Neural cell (in vitro differentiated cells): ENCODE data around the gene PTPRG. TPM values are rescaled to one million over a fixed set of nuclear protein-coding genes. Genes with fewer than 3 reads are reported as not detected.

ENCODE experiments used
- H2AFZ ChIP-seq: fragments of 200-600, 300-800 bp; sonication (generic), shearing (Covaris generic); 2 replicates; pipeline ENCODE4 v1.6.0; 2014; ENCODE audit warnings: low read depth, mild to moderate bottlenecking, antibody characterized with exemption, low read length, moderate library complexity
- H3F3A ChIP-seq: fragments of 200-600 bp; shearing (Covaris generic); 2 replicates; pipeline ENCODE4 v1.6.1; 2016; ENCODE audit warnings: mild to moderate bottlenecking, moderate library complexity, mixed read lengths, antibody characterized with exemption, low read length; ENCODE audit not compliant: insufficient read depth, poor library complexity, severe bottlenecking
- H3K27ac ChIP-seq: fragments of 200-600, 300-800 bp; sonication (generic), shearing (Covaris generic); 2 replicates; pipeline ENCODE4 v1.5.1; 2014; ENCODE audit warnings: mild to moderate bottlenecking, low read length, moderate library complexity
- H3K27me3 ChIP-seq: fragments of 300-800, 200-600 bp; sonication (generic), shearing (Covaris generic); 2 replicates; pipeline ENCODE4 v1.6.0; 2014; ENCODE audit warnings: mild to moderate bottlenecking, low read depth, low read length, moderate library complexity; ENCODE audit not compliant: insufficient read depth
- H3K36me3 ChIP-seq: fragments of 300-800, 200-600 bp; sonication (generic), shearing (Covaris generic); 2 replicates; pipeline ENCODE4 v1.5.1; 2014; ENCODE audit warnings: mild to moderate bottlenecking, antibody characterized with exemption, low read length, moderate library complexity; ENCODE audit not compliant: insufficient read depth
- H3K4me2 ChIP-seq: fragments of 300-800, 200-600 bp; sonication (generic), shearing (Covaris generic); 2 replicates; pipeline ENCODE4 v1.6.0; 2014; ENCODE audit warnings: mild to moderate bottlenecking, low read length
- H3K4me3 ChIP-seq: fragments of 300-800, 200-600 bp; sonication (generic), shearing (Covaris generic); 2 replicates; pipeline ENCODE4 v1.5.1; 2014; ENCODE audit warnings: mild to moderate bottlenecking, low read length, moderate library complexity
- H3K79me2 ChIP-seq: fragments of 200-600 bp; shearing (Covaris generic); replicated peaks from 2 replicates; pipeline ENCODE4 v1.6.0; 2014; ENCODE audit warnings: mild to moderate bottlenecking, low read length, moderate library complexity; ENCODE audit not compliant: insufficient read depth
- H3K9ac ChIP-seq: fragments of 300-800, 200-600 bp; sonication (generic), shearing (Covaris generic); 2 replicates; pipeline ENCODE4 v1.6.1; 2016; ENCODE audit warnings: mild to moderate bottlenecking, low read length, mixed read lengths
- H3K9me2 ChIP-seq: fragments of 200-600 bp; shearing (Covaris generic); 2 replicates; pipeline ENCODE4 v1.6.1; 2016; ENCODE audit warnings: mild to moderate bottlenecking, low read length, mixed read lengths; ENCODE audit not compliant: insufficient read depth
- H3K9me3 ChIP-seq: fragments of 200-600, 300-800 bp; sonication (generic), shearing (Covaris generic); 2 replicates; pipeline ENCODE4 v1.6.1; 2016; ENCODE audit warnings: mild to moderate bottlenecking, mixed run types, low read length, moderate library complexity, mixed read lengths
- H4K20me1 ChIP-seq: fragments of 200-600 bp; shearing (Covaris generic); 2 replicates; pipeline ENCODE4 v1.6.1; 2016; ENCODE audit warnings: mild to moderate bottlenecking, mixed run types; ENCODE audit not compliant: insufficient read depth
- CTCF ChIP-seq: fragments of 450-650 bp; IDR thresholded peaks from 2 replicates; pipeline ENCODE4 v1.5.1; 2014; ENCODE audit warnings: antibody characterized with exemption, mild to moderate bottlenecking, moderate library complexity; ENCODE audit not compliant: poor library complexity, severe bottlenecking
- EP300 ChIP-seq: fragments of 450-650 bp; conservative IDR thresholded peaks from 2 replicates; pipeline ENCODE4 v1.6.1; 2014; ENCODE audit warnings: antibody characterized with exemption, mild to moderate bottlenecking, moderate library complexity; ENCODE audit not compliant: poor library complexity, severe bottlenecking
- EZH2 ChIP-seq: fragments of 200-600, 300-800 bp; shearing (Covaris generic), sonication (generic); IDR thresholded peaks from 2 replicates; pipeline ENCODE4 v1.6.1; 2014; ENCODE audit warnings: antibody characterized with exemption, low read length, borderline replicate concordance, mild to moderate bottlenecking; ENCODE audit not compliant: insufficient read depth, poor library complexity, severe bottlenecking
- MXI1 ChIP-seq: fragments of 450-650 bp; conservative IDR thresholded peaks from 2 replicates; pipeline ENCODE4 v1.6.1; 2014; ENCODE audit warnings: antibody characterized with exemption, mild to moderate bottlenecking; ENCODE audit not compliant: poor library complexity, severe bottlenecking
- POLR2AphosphoS5 ChIP-seq: IDR thresholded peaks from 2 replicates; pipeline ENCODE4 v1.6.1; 2012
- RAD21 ChIP-seq: fragments of 450-650 bp; conservative IDR thresholded peaks from 2 replicates; pipeline ENCODE4 v1.6.1; 2014; ENCODE audit warnings: antibody characterized with exemption, mild to moderate bottlenecking, moderate library complexity
- REST ChIP-seq: IDR thresholded peaks from 2 replicates; pipeline ENCODE4 v1.6.1; 2012; ENCODE audit warnings: borderline replicate concordance
- SMC3 ChIP-seq: fragments of 450-650 bp; conservative IDR thresholded peaks from 2 replicates; pipeline ENCODE4 v1.6.1; 2014; ENCODE audit warnings: antibody characterized with exemption, mild to moderate bottlenecking, moderate library complexity; ENCODE audit not compliant: poor library complexity
- TAF1 ChIP-seq: IDR thresholded peaks from 2 replicates; pipeline ENCODE4 v1.6.1; 2012; ENCODE audit warnings: low read depth
- polyA plus RNA-seq: library from polyadenylated mRNA; depleted of rRNA; stranded (reverse); fragments of >200 nt; gene quantifications from 2 replicates; pipeline ENCODE4 v1.2.3, GENCODE V29; 2014

PTPRG gene
- polyA plus RNA-seq, 1 donor from 2014 or later: 33.1 TPM

- Histone ChIP-seq H3K9ac (no peak overlapping the region), H4K20me1 (no peaks in the 10 kb centered on the region), H3K79me2 (peaks cover 3% of the 10 kb centered on the region), H3F3A (no peaks in the 10 kb centered on the region), H3K9me2 (no peaks in the 10 kb centered on the region), H3K9me3 (peaks cover 6% of the 10 kb centered on the region), H3K27me3 (no peaks in the 10 kb centered on the region), H3K4me2 (no peak overlapping the region), H3K36me3 (no peaks in the 10 kb centered on the region), H2AFZ (no peak overlapping the region), H3K4me3 (no peak overlapping the region), H3K27ac (no peak overlapping the region)
- TF ChIP-seq TAF1: no peak
- TF ChIP-seq EZH2: no peak
- TF ChIP-seq EP300: no peak
- no peak for TF ChIP-seq REST
- no peak for TF ChIP-seq POLR2AphosphoS5
These were observed 77.4 kb downstream of the PTPRG start for GRCh38 chr3:61638741-61639140.

- no peak overlapping the region for H3K9ac ChIP-seq
- TF ChIP-seq RAD21 (no peak), CTCF (no peak), EZH2 (no peak), POLR2AphosphoS5 (no peak), EP300 (no peak), TAF1 (no peak), MXI1 (no peak), REST (no peak), SMC3 (no peak)
- no peak overlapping the region for H3K4me2 ChIP-seq
- no peaks in the 10 kb centered on the region for H3F3A ChIP-seq
- no peaks in the 10 kb centered on the region for H3K9me2 ChIP-seq
- no peaks in the 10 kb centered on the region for H3K36me3 ChIP-seq
- no peak overlapping the region for H3K4me3 ChIP-seq
- H3K27me3 ChIP-seq: no peaks in the 10 kb centered on the region
- H3K79me2 ChIP-seq: peaks cover 3% of the 10 kb centered on the region
- no peak overlapping the region for H3K27ac ChIP-seq
- H2AFZ ChIP-seq: no peak overlapping the region
- peaks cover 6% of the 10 kb centered on the region for H3K9me3 ChIP-seq
- H4K20me1 ChIP-seq: no peaks in the 10 kb centered on the region
These were observed 78.6 kb downstream of the PTPRG start for GRCh38 chr3:61639991-61640390.
